Measurements from ENCODE around the gene DPH3.

DPH3 gene

GRCh38 chr3:16300881-16301359 lies 36.2 kb upstream of the DPH3 start:
- ChIA-PET CTCF (no interaction called here), POLR2A (no interaction called here)

DNA sequence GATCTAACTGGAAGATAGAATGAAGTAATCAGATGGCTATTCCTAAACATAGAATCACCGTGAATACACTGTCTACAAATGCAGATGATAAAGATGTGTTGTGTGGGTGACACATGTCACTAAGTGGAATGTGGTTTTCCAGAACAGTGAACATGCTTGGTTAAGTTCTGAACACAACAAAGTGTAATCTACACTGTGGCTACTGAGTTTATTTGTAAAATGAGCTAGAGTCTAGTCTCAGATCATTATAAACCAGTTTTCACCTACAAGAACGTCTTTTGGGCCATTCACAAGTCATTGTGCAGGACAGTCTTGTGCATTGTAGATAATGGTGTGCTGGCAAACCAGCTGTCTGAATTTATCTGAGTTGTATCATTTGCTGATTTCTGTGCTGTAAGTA lies 35.6 kb upstream of the DPH3 start:
- TF ChIP-seq PKNOX1 (IDR thresholded peaks at IDR 0.05) (no peak), BHLHE40 (IDR thresholded peaks at IDR 0.05; ENCODE audit: borderline replicate concordance) (no peak), ARNT (IDR thresholded peaks at IDR 0.05) (no peak), NFRKB (IDR thresholded peaks at IDR 0.05) (no peak), ELF4 (IDR thresholded peaks at IDR 0.05) (no peak), SP1 (IDR thresholded peaks at IDR 0.05) (no peak), FOXM1 (IDR thresholded peaks at IDR 0.05; ENCODE audit: borderline replicate concordance) (no peak), FOXA1 (IDR thresholded peaks at IDR 0.05) (no peak)
- ChIA-PET CTCF (no interaction called here), POLR2A (no interaction called here)
- no peak for DNase-seq (ENCODE audit: extremely low spot score)

More at GRCh38 chr3:16300881-16301359, 36.2 kb upstream of the DPH3 start:
- no peak for DNase-seq (ENCODE audit: extremely low spot score)
- TF ChIP-seq ELF4 (IDR thresholded peaks at IDR 0.05) (no peak), FOXK2 (IDR thresholded peaks at IDR 0.05) (no peak), LEF1 (IDR thresholded peaks at IDR 0.05; ENCODE audit: borderline replicate concordance) (no peak), L3MBTL2 (conservative IDR thresholded peaks at IDR 0.05) (no peak), FOXM1 (IDR thresholded peaks at IDR 0.05; ENCODE audit: borderline replicate concordance) (no peak), CTBP1 (IDR thresholded peaks at IDR 0.05; ENCODE audit: borderline replicate concordance) (no peak), SP1 (IDR thresholded peaks at IDR 0.05) (no peak), ZNF384 (IDR thresholded peaks at IDR 0.05) (no peak), TARDBP (IDR thresholded peaks at IDR 0.05) (no peak)

- POLR2A ChIA-PET, result no interaction called here
- no peak for DNase-seq (ENCODE audit: extremely low spot score)
- CTCF ChIA-PET, result no interaction called here
- no peak for TF ChIP-seq BHLHE40 (IDR thresholded peaks at IDR 0.05; ENCODE audit: borderline replicate concordance)
- TF ChIP-seq ELF4 (IDR thresholded peaks at IDR 0.05), result no peak
- TF ChIP-seq PKNOX1 (IDR thresholded peaks at IDR 0.05), result no peak
- TF ChIP-seq ZNF384 (IDR thresholded peaks at IDR 0.05), result no peak
- TF ChIP-seq CTBP1 (IDR thresholded peaks at IDR 0.05; ENCODE audit: borderline replicate concordance), result no peak
- TF ChIP-seq L3MBTL2 (conservative IDR thresholded peaks at IDR 0.05), result no peak
- no peak for TF ChIP-seq HDGF (IDR thresholded peaks at IDR 0.05; ENCODE audit: borderline replicate concordance)
Measured at GRCh38 chr3:16299746-16300145, 35.0 kb upstream of the DPH3 start.

DNA sequence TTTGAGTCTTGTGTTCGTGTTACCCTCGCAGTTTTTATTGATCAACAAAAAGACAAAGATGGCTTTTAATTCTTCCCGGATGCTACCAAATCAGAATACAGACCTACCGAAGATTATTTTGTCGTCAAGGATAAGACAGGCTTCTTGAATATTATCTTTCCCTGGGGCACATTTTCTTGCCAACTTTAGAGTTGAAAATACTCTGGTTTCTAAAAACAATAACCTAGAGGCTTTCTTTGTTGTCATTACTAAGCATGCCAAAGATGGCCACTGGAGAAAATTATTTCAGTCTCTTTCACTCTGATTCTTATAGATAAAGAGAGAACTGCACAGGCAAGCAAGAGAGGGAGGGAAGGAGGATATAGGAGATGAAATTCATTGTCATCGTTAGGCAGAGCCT lies 34.1 kb upstream of the DPH3 start:
- CTCF ChIA-PET, result no interaction called here
- DNase-seq (ENCODE audit: extremely low spot score), result no peak
- POLR2A ChIA-PET, result no interaction called here
- TF ChIP-seq L3MBTL2 (conservative IDR thresholded peaks at IDR 0.05), result no peak
- no peak for TF ChIP-seq HDGF (IDR thresholded peaks at IDR 0.05; ENCODE audit: borderline replicate concordance)
- no peak for TF ChIP-seq FOXM1 (IDR thresholded peaks at IDR 0.05; ENCODE audit: borderline replicate concordance)
- no peak for TF ChIP-seq SUZ12 (IDR thresholded peaks at IDR 0.05)
- TF ChIP-seq ARNT (IDR thresholded peaks at IDR 0.05), result no peak
- no peak for TF ChIP-seq BHLHE40 (IDR thresholded peaks at IDR 0.05; ENCODE audit: borderline replicate concordance)
- TF ChIP-seq PKNOX1 (IDR thresholded peaks at IDR 0.05), result no peak
- TF ChIP-seq LEF1 (IDR thresholded peaks at IDR 0.05; ENCODE audit: borderline replicate concordance), result no peak
- no peak for TF ChIP-seq NFRKB (IDR thresholded peaks at IDR 0.05)
- TF ChIP-seq FOXK2 (IDR thresholded peaks at IDR 0.05), result no peak
- TF ChIP-seq FOXA1 (IDR thresholded peaks at IDR 0.05), result no peak
- no peak for TF ChIP-seq SP1 (IDR thresholded peaks at IDR 0.05)
- TF ChIP-seq TARDBP (IDR thresholded peaks at IDR 0.05), result no peak
- TF ChIP-seq ZNF384 (IDR thresholded peaks at IDR 0.05), result no peak
- no peak for TF ChIP-seq CTBP1 (IDR thresholded peaks at IDR 0.05; ENCODE audit: borderline replicate concordance)
- TF ChIP-seq ELF4 (IDR thresholded peaks at IDR 0.05), result no peak

GRCh38 chr3:16297997-16298885 lies 33.5 kb upstream of the DPH3 start:
- no peak for DNase-seq (ENCODE audit: extremely low spot score)
- ChIA-PET CTCF (no interaction called here), POLR2A (no interaction called here)
- TF ChIP-seq FOXA1 (IDR thresholded peaks at IDR 0.05), result no peak
- no peak for TF ChIP-seq L3MBTL2 (conservative IDR thresholded peaks at IDR 0.05)
- no peak for TF ChIP-seq FOXK2 (IDR thresholded peaks at IDR 0.05)
- no peak for TF ChIP-seq CTBP1 (IDR thresholded peaks at IDR 0.05; ENCODE audit: borderline replicate concordance)
- TF ChIP-seq HDGF (IDR thresholded peaks at IDR 0.05; ENCODE audit: borderline replicate concordance), result no peak
- no peak for TF ChIP-seq ZNF384 (IDR thresholded peaks at IDR 0.05)
- no peak for TF ChIP-seq SP1 (IDR thresholded peaks at IDR 0.05)
- no peak for TF ChIP-seq ARNT (IDR thresholded peaks at IDR 0.05)
- TF ChIP-seq FOXM1 (IDR thresholded peaks at IDR 0.05; ENCODE audit: borderline replicate concordance), result no peak

DNA sequence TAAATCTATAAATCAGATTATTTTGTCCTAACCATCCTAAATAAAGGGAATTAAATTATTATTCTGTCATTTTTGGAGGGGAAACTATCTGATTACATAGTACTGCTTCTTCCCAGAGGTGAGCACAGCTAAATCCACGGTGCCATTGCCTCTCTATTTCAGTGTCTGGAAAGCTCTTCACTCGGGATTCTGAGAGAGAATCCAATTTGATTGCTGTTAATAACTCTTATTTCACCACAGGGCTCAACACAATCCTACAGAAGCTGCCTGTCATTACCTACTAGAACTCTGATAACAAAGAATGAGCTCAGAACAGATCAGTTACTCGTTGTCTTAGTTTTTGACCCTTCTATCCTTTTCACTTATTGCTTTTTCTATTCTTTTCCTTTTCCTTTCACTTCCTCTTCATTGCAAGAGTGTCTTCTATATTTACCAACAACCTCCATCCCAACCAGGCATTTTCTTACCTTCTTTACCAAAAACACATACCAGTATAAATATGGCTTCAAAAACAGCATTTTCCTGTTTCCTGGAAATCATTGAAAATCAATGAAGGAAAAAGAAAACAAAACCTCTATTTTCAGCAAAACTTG lies 30.7 kb upstream of the DPH3 start:
- TF ChIP-seq TARDBP (IDR thresholded peaks at IDR 0.05) (no peak), HDGF (IDR thresholded peaks at IDR 0.05; ENCODE audit: borderline replicate concordance) (no peak), BHLHE40 (IDR thresholded peaks at IDR 0.05; ENCODE audit: borderline replicate concordance) (no peak), ARNT (IDR thresholded peaks at IDR 0.05) (no peak), FOXA1 (IDR thresholded peaks at IDR 0.05) (no peak), ELF4 (IDR thresholded peaks at IDR 0.05) (no peak), LEF1 (IDR thresholded peaks at IDR 0.05; ENCODE audit: borderline replicate concordance) (no peak)
- CTCF ChIA-PET, result no interaction called here
- no peak for DNase-seq (ENCODE audit: extremely low spot score)
- POLR2A ChIA-PET, result no interaction called here

All from HEK293T (cell line).